ENCODE measurements around the gene HLA-DRA.
"Not testable (repeated sequence)": the region's sequence is repeated elsewhere in the genome, so short reads cannot be mapped to it uniquely, and the experiment has no call there.

Gene HLA-DRA

GRCh38 chr6:32431142-32431541 is 8.5 kb upstream of the HLA-DRA start:
- DNase-seq (ENCODE audit: low spot score) = no peak

GRCh38 chr6:32432050-32432450 is 7.6 kb upstream of the HLA-DRA start:
- DNase-seq (ENCODE audit: low spot score) = peak; percentile 33

DNA sequence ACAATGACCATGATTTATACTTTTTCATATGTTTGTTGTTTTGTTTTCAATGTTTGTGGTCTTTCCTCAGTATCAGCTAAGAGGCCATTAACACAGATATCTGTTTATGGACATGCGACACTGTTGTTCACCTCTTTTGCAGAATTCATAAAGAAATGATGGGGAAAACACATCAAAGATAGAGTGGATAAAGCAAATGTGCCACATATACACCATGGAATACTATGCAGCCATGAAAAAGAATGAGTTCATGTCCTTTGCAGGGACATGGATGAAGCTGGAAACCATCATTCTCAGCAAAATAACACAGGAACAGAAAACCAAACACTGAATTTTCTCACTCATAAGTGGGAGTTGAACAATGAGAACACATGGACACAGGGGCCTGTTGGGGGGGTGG is 5.7 kb upstream of the HLA-DRA start:
- not testable (repeated sequence) for DNase-seq (ENCODE audit: low spot score)

DNA sequence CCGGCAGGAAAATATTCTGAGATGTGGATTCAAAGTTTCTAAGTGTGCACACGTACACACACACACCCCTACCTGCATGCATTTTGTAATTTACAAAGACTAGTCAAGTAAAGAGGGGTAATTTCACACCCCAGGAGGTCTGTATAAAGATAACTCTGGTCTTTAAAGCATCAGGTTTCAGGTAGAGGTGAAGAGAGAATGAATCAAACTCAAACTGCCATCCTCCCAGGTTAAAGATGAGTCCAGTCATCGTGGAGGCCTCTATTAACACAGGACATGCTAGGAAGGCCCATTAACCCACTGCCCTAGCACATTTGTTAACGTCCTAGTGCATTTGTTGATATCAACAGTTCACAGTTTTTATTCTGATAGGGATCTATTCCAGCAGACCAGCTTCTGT is 3.5 kb upstream of the HLA-DRA start:
- no peak for DNase-seq (ENCODE audit: low spot score)

DNA sequence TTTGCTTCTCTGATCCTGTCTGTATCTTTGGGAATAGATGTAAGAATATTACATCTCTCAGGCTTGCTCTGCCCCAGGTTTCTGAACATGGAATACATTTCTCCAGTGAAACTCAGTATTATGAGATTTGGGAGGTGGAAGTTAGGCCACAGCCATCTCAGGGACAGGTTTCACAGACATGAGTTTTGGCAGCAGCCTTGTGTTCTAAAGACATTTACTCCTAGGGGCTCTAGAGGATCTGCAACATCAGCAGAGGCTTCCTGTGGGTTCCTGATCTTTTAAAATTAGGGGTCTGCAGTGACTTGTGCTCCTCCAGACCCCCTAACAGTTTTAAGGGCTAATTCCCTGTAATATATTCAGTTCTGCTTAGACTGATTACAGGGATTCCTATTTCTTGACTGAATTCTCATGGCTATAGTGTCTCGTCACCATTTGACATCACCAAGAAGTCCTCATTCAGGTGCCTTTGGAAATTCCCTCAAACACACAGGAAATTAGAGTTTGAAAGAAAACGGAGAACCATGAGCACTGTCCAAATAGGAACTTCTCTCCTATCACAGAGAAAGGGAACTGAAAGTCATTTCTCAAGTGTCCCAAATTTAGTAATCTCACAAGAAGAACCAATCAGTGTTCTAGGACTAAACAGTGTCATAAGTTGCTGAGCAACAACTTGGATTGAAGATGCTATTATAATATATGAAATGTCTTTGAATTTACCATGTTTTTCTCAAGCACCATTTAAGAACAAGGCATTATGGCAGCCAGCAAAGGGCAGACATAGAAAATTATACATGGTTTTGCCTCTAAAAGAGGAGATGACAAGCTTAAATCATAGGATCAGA is 2.5 kb upstream of the HLA-DRA start:
- peak; percentile 81 for DNase-seq (ENCODE audit: low spot score)

DNA sequence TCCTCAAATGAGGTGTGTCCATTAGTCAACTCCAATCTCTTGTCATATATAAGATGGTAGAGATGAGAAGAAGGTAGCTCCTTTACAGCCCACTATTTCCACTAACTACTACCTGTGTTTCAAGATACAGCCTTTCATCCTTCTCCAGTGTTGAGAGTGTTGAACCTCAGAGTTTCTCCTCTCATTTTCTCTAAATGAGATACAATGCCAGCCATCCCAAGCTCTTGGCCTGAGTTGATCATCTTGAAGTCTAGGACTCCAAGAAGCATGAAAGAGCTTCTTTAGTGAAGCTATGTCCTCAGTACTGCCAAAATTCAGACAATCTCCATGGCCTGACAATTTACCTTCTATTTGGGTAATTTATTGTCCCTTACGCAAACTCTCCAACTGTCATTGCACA is 548 bp upstream of the HLA-DRA start:
- no peak for DNase-seq (ENCODE audit: low spot score)

DNA sequence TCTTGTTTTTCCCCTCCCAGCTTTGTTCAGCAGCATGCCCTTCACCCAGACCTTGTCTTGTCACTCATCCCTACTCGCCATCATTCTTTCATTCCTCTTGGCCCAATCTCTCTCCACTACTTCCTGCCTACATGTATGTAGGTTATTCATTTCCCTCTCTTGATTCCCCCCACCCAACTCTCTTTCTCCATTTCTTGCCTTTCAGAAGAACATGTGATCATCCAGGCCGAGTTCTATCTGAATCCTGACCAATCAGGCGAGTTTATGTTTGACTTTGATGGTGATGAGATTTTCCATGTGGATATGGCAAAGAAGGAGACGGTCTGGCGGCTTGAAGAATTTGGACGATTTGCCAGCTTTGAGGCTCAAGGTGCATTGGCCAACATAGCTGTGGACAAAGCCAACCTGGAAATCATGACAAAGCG is 2.6 kb downstream of the HLA-DRA start:
- no peak for DNase-seq (ENCODE audit: low spot score)

DNA sequence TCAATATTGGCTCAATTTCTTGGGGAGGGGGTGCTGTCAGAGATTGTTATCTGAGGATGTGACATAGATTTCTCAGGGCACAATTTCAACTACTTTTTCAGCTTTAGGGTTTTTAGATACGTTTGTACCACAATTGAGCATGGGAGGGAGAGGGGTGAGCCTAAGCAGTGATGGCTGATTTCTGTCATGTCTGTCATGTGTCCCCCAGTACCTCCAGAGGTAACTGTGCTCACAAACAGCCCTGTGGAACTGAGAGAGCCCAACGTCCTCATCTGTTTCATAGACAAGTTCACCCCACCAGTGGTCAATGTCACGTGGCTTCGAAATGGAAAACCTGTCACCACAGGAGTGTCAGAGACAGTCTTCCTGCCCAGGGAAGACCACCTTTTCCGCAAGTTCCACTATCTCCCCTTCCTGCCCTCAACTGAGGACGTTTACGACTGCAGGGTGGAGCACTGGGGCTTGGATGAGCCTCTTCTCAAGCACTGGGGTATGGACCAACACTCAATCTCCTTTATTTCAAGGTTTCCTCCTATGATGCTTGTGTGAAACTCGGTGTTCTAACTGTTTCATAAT is 3.4 kb downstream of the HLA-DRA start:
- DNase-seq (ENCODE audit: low spot score) = no peak

- DNase-seq (ENCODE audit: low spot score) = no peak
Observed at GRCh38 chr6:32444433-32444832, 4.7 kb downstream of the HLA-DRA start.

DNA sequence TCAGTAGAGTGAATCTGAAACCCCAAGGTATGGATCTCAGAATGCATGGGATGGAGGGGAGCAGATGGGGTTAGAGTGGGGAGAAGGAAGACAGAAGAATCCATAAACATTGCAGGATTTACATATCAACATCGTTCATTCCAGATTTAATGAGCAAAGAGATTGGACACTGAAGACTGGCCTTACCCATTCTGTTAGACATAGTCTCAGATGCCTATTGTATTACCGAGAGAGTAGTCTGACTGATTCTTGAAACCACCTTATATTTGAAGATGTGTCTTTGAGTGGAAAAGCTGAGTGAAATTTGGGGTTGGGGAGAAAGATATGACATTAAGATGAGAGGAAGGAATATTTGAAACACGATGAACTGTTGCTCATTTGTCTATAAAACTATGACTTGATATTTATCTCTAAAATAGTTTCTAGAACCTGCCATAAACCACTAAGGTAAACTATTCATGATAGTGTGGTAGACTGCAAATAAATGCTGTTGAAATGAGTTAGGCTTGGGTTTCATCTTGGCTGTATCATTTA is 5.7 kb downstream of the HLA-DRA start:
- DNase-seq (ENCODE audit: low spot score) = no peak

GRCh38 chr6:32447932-32448331 is 8.2 kb downstream of the HLA-DRA start:
- no peak for DNase-seq (ENCODE audit: low spot score)

DNA sequence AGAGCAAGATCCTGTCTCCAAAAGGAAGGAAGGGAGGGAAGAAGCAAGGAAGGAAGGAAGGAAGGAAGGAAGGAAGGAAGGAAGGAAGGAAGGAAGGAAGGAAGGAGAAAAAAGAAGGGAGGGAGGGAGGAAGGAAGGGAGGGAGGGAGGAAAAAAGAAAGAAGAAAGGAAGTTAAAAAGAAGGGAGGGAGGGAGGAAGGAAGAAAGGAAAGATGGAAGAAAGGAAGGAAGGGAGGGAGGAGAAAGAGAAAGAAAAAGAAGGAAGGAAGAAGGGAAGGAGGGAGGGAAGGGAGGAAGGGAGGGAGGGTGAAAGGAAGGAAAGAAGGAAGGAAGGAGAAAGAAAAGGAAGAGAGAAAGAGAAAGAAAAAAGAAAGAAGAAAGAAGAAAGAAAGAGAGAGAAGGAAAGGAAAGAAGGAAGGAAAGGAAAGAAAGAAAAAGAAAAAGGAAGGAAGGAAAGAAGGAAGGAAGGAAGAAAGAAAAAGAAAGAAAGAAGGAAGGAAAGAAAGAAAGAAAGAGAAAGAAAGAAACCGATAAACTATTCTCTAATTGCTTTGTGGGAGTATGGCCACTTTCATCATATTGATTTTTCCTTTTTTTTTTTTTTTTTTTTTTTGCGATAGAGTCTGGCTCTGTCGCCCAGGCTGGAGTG is 9.5 kb downstream of the HLA-DRA start:
- no peak for DNase-seq (ENCODE audit: low spot score)

- DNase-seq (ENCODE audit: low spot score) = no peak
Observed at GRCh38 chr6:32457054-32457453, 17.4 kb downstream of the HLA-DRA start.

GRCh38 chr6:32459781-32460424 is 20.2 kb downstream of the HLA-DRA start:
- no peak for DNase-seq (ENCODE audit: low spot score)

DNA sequence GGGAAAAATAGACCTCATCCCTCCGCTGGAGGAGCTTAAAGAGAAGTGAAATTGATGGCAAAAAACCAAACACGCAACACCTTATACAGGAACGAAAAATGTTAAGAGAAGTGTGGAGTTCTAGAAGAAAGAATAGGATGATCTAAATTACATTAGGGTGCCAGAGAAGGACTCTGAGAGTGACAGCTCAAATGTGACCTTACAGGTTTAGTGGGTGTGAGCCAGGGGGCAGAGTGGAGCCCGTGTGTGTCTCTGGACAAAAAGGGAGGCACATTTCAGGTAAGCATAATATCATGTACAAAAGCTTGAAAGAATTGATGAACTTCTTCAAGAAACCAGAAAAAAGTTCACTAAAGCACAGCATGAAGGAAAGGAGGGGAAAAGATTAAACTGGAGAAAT is 20.8 kb downstream of the HLA-DRA start:
- peak; percentile 41 for DNase-seq (ENCODE audit: low spot score)

DNA sequence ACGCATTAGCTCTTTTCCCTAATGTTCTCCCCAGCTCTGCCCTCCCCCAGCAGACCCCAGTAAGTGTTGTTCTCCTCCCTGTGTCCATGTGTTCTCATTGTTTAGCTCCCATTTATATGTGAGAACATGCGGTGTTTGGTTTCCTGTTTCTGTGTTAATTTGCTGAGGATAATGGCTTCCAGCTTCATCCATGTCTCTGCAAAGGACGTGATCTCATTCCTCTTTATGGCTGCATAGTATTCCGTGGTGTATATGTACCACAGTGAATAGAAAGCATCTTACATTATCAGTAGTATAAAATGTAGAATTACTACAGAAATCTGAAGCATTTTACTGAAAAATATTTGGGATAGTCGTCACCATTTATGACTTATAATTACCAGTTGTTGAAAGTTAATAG is 21.8 kb downstream of the HLA-DRA start:
- no peak for DNase-seq (ENCODE audit: low spot score)

GRCh38 chr6:32462609-32463008 is 22.9 kb downstream of the HLA-DRA start:
- DNase-seq (ENCODE audit: low spot score) = no peak

DNA sequence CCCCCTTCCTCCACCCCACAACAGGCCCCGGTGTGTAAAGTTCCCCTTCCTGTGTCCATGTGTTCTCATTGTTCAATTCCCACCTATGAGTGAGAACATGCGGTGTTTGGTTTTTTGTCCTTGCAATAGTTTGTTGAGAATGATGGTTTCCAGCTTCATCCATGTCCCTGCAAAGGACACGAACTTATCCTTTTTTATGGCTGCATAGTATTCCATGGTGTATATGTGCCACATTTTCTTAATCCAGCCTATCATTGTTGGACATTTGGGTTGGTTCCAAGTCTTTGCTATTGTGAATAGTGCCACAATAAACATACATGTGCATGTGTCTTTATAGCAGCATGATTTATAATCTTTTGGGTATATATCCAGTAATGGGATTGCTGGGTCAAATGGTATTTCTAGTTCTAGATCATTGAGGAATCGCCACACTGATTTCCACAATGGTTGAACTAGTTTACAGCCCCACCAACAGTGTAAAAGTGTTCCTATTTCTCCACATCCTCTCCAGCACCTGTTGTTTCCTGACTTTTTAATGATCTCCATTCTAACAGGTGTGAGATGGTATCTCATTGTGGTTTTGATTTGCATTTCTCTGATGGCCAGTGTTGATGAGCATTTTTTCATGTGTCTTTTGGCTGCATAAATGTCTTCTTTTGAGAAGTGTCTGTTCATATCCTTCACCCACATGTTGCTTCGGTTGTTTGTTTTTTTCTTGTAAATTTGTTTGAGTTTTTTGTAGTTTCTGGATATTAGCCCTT is 28.2 kb downstream of the HLA-DRA start:
- DNase-seq (ENCODE audit: low spot score) = not testable (repeated sequence)

DNA sequence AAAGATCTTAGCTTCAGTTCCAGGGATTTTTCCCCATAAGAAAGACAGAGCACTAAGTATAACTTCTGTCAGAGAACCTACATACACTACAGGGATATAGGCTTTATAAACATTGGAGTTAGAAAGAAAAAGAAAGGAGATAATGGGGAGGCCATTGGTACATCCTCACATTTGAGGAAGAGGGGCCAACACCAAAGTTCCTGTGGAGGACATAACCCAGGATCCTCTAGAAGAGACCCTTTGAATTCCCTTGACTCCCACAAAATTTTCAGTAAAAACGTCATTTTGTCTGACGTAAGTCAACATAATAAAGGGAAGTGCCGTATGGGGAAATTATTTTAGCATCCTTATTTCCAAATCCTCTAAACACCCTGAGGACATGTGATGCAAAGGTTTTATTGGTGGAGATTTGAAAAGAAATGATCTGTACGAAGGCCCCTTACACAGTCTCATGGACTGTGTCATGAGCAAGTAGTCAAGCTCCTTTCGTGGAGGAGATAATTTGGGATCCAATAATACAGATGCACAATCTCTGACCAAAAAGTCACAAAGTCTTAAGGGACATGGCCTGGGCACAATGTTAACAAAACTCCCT is 33.2 kb downstream of the HLA-DRA start:
- no peak for DNase-seq (ENCODE audit: low spot score)

DNA sequence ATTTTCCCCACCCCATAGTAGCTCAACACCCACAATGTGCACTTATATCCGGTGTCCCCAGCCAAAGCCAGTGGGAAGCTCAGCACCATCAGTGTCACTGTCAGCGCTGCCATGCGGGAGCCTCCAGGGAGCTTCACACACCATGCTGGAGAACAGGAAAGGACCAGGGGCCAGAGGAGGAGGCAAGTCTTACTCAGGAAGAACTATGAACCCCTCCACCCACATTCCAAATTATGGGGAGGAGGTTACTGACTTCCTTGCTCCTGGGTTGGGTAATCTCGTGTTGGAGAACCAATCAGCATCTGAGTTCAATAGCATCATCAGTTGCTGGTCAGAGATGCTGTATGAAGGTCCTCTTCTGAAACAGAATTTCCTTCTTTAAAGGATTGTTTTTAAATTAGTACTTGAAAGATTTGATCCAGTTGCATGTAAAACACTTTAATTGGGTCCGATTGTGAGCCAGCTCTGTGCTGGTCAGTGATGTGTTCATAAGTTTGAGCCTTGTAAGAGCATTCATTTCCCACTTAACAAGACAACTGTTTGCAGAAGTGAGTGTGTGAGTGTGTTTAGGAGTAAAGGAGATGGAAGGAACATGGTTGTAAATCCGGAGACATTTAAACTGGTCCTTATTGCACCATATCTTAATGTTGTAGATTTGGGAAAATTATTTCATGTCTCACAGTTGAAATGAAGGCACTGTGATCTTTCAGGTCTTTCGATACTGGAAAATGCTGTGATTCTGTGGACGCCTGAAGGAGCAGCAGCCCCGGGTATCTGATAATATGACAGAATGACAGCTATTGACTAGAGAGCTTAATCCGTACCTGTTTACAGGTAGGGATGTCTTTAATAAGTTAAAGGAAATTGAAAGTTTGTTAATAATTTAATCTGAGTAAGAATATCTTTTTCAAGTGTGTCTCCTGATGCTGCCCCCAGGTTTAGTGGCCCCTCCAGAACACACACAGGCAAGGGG is 34.0 kb downstream of the HLA-DRA start:
- peak; percentile 62 for DNase-seq (ENCODE audit: low spot score)

Measured in germinal center (tissue), 1 donor.